ENCODE results near the gene PLPPR3.

GRCh38 chr19:827710-828321, 6.1 kb upstream of the PLPPR3 start, which contains the start of gene AZU1:
- TF ChIP-seq ZNF8 (CRISPR knock-in tag; IDR thresholded peaks at IDR 0.05) = no peak
- TF ChIP-seq ESRRG (CRISPR knock-in tag; IDR thresholded peaks at IDR 0.05) = no peak
- no peak for TF ChIP-seq GLIS3 (CRISPR knock-in tag; IDR thresholded peaks at IDR 0.05)

Data from SK-N-SH treated with all-trans-retinoic acid at 6 μM for 48 hours (cell line).